Omental fat pad (tissue), 4 donors: Measurements from ENCODE around the gene CALML5. TPM values are rescaled to one million over a fixed set of nuclear protein-coding genes. Genes with fewer than 3 reads are reported as not detected.
"Not testable (repeated sequence)": the region's sequence is repeated elsewhere in the genome, so short reads cannot be mapped to it uniquely, and the experiment has no call there.

ENCODE experiments used
- ATAC-seq: fragments of 150-250 bp; one replicate; pipeline ENCODE4 v1.9.1; 2016; ENCODE audit warnings: mild to moderate bottlenecking, moderate library complexity; ENCODE audit not compliant: low FRiP score
- DNase-seq: peaks from one replicate; pipeline ENCODE4 v3.0.0-alpha.2; 2019; ENCODE audit warnings: low spot score
- total RNA-seq, 4 donors: library from RNA; depleted of rRNA; stranded (reverse); fragments of >200 nt; gene quantifications; one replicate each; pipeline ENCODE4 v1.1.0, GENCODE V29; 2016
- TF ChIP-seq, protein P1 (sequence below), 3 donors: fragments of 450-650 bp; IDR thresholded peaks; one replicate each; pipeline ENCODE4 v1.5.1; 2016 to 2017; ENCODE audit warnings: antibody characterized with exemption in 3 of 3, mild to moderate bottlenecking in 3 of 3, moderate library complexity in 2 of 3

Gene CALML5
- total RNA-seq, 4 donors from 2014 or later: not detected

DNA sequence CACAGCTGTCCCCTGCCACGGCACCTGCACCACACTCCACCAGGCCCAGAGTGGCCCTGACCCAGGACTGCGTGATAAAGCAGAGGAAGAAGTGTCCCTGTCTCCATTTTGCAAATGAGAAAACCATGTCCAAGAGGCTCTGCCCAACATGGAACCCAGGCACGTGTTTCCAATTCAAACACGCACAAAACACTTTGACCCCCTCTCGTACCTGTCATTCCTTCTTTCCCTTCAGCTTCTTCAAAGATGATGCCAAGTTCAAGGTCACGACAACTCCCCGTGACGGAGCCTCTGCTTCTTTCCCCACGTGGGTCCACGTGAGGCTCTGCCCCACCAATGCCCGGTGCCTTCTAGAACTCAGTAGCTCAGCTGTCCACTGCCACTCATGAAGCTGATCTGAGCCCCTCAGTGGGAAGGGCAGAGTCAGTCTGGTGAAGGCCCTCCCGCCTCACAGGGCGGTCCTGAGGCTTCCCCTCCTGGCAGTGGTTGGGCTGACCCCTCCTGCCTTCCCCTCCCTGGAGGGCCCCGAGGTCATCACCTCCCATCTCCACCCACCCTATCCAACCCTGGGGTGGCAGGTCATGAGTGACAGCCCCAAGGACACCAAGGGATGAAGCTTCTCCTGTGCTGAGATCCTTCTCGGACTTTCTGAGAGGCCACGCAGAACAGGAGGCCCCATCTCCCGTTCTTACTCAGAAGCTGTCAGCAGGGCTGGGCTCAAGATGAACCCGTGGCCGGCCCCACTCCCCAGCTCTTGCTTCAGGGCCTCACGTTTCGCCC is 19.0 kb downstream of the CALML5 start:
- no peak for DNase-seq
- no peak for ATAC-seq
- TF ChIP-seq, protein P1, sequence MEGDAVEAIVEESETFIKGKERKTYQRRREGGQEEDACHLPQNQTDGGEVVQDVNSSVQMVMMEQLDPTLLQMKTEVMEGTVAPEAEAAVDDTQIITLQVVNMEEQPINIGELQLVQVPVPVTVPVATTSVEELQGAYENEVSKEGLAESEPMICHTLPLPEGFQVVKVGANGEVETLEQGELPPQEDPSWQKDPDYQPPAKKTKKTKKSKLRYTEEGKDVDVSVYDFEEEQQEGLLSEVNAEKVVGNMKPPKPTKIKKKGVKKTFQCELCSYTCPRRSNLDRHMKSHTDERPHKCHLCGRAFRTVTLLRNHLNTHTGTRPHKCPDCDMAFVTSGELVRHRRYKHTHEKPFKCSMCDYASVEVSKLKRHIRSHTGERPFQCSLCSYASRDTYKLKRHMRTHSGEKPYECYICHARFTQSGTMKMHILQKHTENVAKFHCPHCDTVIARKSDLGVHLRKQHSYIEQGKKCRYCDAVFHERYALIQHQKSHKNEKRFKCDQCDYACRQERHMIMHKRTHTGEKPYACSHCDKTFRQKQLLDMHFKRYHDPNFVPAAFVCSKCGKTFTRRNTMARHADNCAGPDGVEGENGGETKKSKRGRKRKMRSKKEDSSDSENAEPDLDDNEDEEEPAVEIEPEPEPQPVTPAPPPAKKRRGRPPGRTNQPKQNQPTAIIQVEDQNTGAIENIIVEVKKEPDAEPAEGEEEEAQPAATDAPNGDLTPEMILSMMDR (IDR thresholded peaks at IDR 0.05): no peak

DNA sequence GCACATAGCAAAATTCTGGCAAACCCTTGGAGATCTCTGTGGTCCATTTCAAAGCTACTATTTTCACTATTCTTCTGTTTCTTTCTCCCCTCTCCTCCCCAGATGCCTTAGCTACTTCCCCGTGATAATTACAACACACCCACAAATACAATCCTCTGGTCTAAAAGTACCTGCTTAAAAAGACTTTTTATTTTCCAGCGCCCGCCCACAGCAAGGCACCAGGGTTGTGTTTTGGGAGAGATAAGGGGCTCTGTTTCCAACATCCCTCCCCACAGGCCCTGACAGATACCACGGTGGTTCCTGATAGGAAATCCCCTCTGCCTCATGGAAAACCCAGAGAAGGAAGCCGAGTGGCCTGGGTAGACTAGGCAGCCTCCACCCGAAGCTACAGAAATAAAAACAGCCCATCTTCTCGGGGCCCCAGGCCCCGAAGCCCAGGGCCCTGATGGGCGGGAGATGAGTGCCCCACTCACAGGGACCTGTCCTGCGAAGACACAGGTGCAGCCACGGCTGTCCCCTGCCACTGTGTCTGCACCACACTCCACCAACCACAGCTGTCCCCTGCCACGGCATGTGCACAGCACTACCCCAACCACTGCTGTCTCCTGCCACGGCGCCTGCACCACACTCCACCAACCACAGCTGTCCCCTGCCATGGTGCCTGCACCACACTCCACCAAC is 19.7 kb downstream of the CALML5 start:
- TF ChIP-seq, protein P1 (IDR thresholded peaks at IDR 0.05): no peak
- ATAC-seq: no peak
- DNase-seq: no peak

- TF ChIP-seq, protein P1 (IDR thresholded peaks at IDR 0.05): no peak
- no peak for ATAC-seq
- DNase-seq: no peak
These were observed 20.6 kb downstream of the CALML5 start for GRCh38 chr10:5478694-5479305.

DNA sequence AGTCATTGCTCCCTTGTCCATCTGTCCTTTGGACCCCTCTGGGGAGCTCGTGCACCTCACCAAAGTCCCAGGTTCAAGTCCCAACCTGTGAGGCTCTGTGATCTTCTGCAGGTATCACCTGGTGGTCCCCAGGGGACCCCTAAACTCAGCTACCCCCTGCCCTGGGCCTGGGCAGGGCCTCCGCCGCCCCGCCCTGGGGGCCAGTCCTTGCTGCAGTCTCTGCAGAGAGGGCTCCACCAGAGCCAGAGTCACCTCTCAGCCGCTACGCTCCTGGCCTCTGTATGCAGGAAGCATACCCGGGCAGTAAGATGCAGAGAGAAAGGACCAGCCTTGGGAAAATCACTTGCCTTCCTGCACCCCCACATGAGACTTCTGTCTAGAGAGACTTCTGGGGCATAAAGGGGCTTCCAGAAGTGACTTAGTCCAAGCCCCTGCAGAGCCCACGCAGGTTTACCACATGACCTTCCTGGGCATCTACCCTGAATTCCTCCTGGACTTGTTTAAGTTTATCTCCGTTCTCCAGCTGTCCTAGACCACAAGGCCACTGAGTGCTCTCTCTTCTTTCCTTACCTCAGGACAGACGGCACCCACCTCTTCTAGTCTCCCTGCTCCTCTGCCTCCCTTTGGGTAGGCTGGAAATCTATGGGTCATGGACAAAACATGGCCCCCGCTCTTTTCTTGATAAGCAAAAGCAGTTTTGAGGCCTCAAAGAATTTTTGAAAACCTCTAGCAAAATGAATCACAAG is 21.2 kb downstream of the CALML5 start:
- ATAC-seq (no peak), DNase-seq (no peak)
- TF ChIP-seq, protein P1 (IDR thresholded peaks at IDR 0.05): no peak

DNA sequence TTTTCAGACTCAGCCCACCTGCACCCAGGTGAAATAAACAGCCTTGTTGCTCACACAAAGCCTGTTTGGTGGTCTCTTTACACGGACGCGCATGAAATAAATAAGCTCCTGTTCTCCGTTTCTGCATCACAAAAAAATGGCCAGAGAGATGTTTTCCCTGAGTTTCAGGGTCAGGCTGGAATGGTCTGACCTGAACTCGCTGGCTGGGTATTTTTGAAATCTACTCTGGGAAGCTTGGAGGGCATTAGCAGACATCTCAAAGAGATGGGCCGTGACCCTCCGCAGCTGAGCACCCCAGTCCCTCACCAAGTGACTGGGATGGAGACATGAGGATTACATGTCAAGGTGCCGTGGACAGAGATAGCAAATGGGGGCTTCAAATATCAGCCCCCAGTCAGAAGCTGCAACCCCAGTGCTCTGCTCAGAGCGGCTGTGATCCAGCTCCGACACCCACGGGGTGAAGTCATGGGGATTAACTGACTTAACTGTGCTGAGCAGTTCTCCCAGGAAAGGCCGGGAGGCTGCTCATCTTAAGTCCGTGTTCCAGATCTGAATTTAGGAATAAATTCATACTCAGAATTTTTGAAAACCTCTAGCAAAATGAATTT is 22.3 kb downstream of the CALML5 start:
- DNase-seq (no peak), ATAC-seq (no peak)

GRCh38 chr10:5475974-5476807 is 23.2 kb downstream of the CALML5 start:
- DNase-seq: not testable (repeated sequence)

More for the DNA sequence above, 22.3 kb downstream of the CALML5 start:
- TF ChIP-seq, protein P1 (IDR thresholded peaks at IDR 0.05): no peak

GRCh38 chr10:5475088-5475487 is 24.3 kb downstream of the CALML5 start:
- DNase-seq, ATAC-seq: not testable (repeated sequence)

More at GRCh38 chr10:5475974-5476807, 23.2 kb downstream of the CALML5 start:
- not testable (repeated sequence) for ATAC-seq

DNA sequence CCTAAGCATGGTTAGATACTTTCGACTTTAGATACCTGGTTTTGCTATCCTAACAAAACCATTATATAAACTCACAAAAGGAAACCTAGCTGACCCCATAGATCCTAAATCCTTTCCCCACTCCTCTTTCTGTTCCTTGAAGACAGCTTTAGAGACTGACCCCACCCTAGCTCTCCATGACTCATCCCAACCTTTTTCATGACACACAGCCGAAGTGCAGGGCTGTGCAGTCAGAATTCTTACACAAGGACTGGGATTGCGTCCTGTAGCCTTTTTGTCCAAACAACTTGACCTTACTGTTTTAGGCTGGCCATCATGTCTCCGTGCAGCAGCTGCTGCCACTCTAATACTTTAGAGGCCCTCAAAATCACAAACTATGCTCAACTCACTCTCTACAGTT is 24.7 kb downstream of the CALML5 start:
- DNase-seq, ATAC-seq: not testable (repeated sequence)
